Measurements from ENCODE around the gene RASA3. TPM values are rescaled to one million over a fixed set of nuclear protein-coding genes. Genes with fewer than 3 reads are reported as not detected.
A peak's percentile ranks its signal among the peaks of the same experiment; 100 is the strongest.

Gene RASA3
- total RNA-seq, 1 donor from 2014 or later = 29.9 TPM

GRCh38 chr13:114108141-114108761 lies 24.2 kb downstream of the RASA3 start:
- Mint-ChIP-seq H3K4me1 (ENCODE audit: low read depth) (peaks cover 77% of the 10 kb centered on the region), H3K27me3 (ENCODE audit: low read depth) (no peaks in the 10 kb centered on the region), H3K9me3 (ENCODE audit: low read depth) (no peaks in the 10 kb centered on the region), H3K4me3 (ENCODE audit: unreplicated experiment) (no peak overlapping the region), H3K36me3 (ENCODE audit: low read depth) (peaks cover 4% of the 10 kb centered on the region), H3K27ac (ENCODE audit: unreplicated experiment) (peak overlapping the region; percentile 87)
- no peak for TF ChIP-seq CTCF (IDR thresholded peaks at IDR 0.05)
- peak; percentile 81 for DNase-seq (ENCODE audit: low spot score)

GRCh38 chr13:114107686-114108081 lies 24.7 kb downstream of the RASA3 start:
- Mint-ChIP-seq H3K27ac (ENCODE audit: unreplicated experiment) (peak overlapping the region; percentile 81), H3K4me1 (ENCODE audit: low read depth) (peaks cover 71% of the 10 kb centered on the region), H3K4me3 (ENCODE audit: unreplicated experiment) (no peak overlapping the region), H3K9me3 (ENCODE audit: low read depth) (no peaks in the 10 kb centered on the region), H3K36me3 (ENCODE audit: low read depth) (peaks cover 2% of the 10 kb centered on the region), H3K27me3 (ENCODE audit: low read depth) (no peaks in the 10 kb centered on the region)
- peak; percentile 61 for DNase-seq (ENCODE audit: low spot score)
- TF ChIP-seq CTCF (IDR thresholded peaks at IDR 0.05) = no peak

GRCh38 chr13:114106991-114107685 lies 25.3 kb downstream of the RASA3 start:
- H3K9me3 Mint-ChIP-seq (ENCODE audit: low read depth) = no peaks in the 10 kb centered on the region
- peak; percentile 88 for DNase-seq (ENCODE audit: low spot score)
- no peak overlapping the region for H3K4me3 Mint-ChIP-seq (ENCODE audit: unreplicated experiment)
- no peaks in the 10 kb centered on the region for H3K27me3 Mint-ChIP-seq (ENCODE audit: low read depth)
- peaks cover 2% of the 10 kb centered on the region for H3K36me3 Mint-ChIP-seq (ENCODE audit: low read depth)
- TF ChIP-seq CTCF (IDR thresholded peaks at IDR 0.05) = no peak
- peak overlapping the region; percentile 81 for H3K27ac Mint-ChIP-seq (ENCODE audit: unreplicated experiment)
- peaks cover 66% of the 10 kb centered on the region for H3K4me1 Mint-ChIP-seq (ENCODE audit: low read depth)

GRCh38 chr13:114106526-114106925 lies 25.9 kb downstream of the RASA3 start:
- H3K36me3 Mint-ChIP-seq (ENCODE audit: low read depth) = peaks cover 2% of the 10 kb centered on the region
- H3K4me3 Mint-ChIP-seq (ENCODE audit: unreplicated experiment) = no peak overlapping the region
- no peaks in the 10 kb centered on the region for H3K9me3 Mint-ChIP-seq (ENCODE audit: low read depth)
- DNase-seq (ENCODE audit: low spot score) = peak; percentile 9
- TF ChIP-seq CTCF (IDR thresholded peaks at IDR 0.05) = no peak
- H3K4me1 Mint-ChIP-seq (ENCODE audit: low read depth) = peaks cover 66% of the 10 kb centered on the region
- no peaks in the 10 kb centered on the region for H3K27me3 Mint-ChIP-seq (ENCODE audit: low read depth)
- H3K27ac Mint-ChIP-seq (ENCODE audit: unreplicated experiment) = no peak overlapping the region

- no peak for TF ChIP-seq CTCF (IDR thresholded peaks at IDR 0.05)
- H3K4me3 Mint-ChIP-seq (ENCODE audit: unreplicated experiment) = no peak overlapping the region
- peak overlapping the region; percentile 91 for H3K27ac Mint-ChIP-seq (ENCODE audit: unreplicated experiment)
- H3K4me1 Mint-ChIP-seq (ENCODE audit: low read depth) = peaks cover 71% of the 10 kb centered on the region
- peak; percentile 92 for DNase-seq (ENCODE audit: low spot score)
- peaks cover 2% of the 10 kb centered on the region for H3K36me3 Mint-ChIP-seq (ENCODE audit: low read depth)
- no peaks in the 10 kb centered on the region for H3K27me3 Mint-ChIP-seq (ENCODE audit: low read depth)
- H3K9me3 Mint-ChIP-seq (ENCODE audit: low read depth) = no peaks in the 10 kb centered on the region
Measured at GRCh38 chr13:114105521-114106225, 26.8 kb downstream of the RASA3 start.

All from chondrocyte (in vitro differentiated cells).